HG02610 (cell line): Measurements from ENCODE around the gene CXCL13.
"Not testable (repeated sequence)": the region's sequence is repeated elsewhere in the genome, so short reads cannot be mapped to it uniquely, and the experiment has no call there.

ENCODE experiments used
- ATAC-seq: cut with Tn5 transposase; IDR thresholded peaks from one replicate; pipeline ENCODE4 v1.9.1; 2021; ENCODE audit warnings: mild to moderate bottlenecking, moderate library complexity; ENCODE audit not compliant: unreplicated experiment

Gene CXCL13

GRCh38 chr4:77605210-77605902, at the start of gene CXCL13:
TSS of gene CXCL13 (plus strand) at chr4:77605820. CDS start at chr4:77605866, 46 bp downstream.
- no peak for ATAC-seq

GRCh38 chr4:77560170-77560569, 45.5 kb upstream of the CXCL13 start:
- ATAC-seq, result no peak

- ATAC-seq, result not testable (repeated sequence)
Observed at GRCh38 chr4:77561720-77562119, 43.9 kb upstream of the CXCL13 start.

- no peak for ATAC-seq
Observed at GRCh38 chr4:77564231-77564630, 41.4 kb upstream of the CXCL13 start.

GRCh38 chr4:77566148-77566547, 39.5 kb upstream of the CXCL13 start:
- ATAC-seq, result no peak

- no peak for ATAC-seq
Observed at GRCh38 chr4:77567549-77567948, 38.1 kb upstream of the CXCL13 start.

GRCh38 chr4:77570508-77571214, 35.0 kb upstream of the CXCL13 start:
- ATAC-seq, result not testable (repeated sequence)

GRCh38 chr4:77576351-77576750, 29.3 kb upstream of the CXCL13 start:
- no peak for ATAC-seq

- no peak for ATAC-seq
Observed at GRCh38 chr4:77578145-77578544, 27.5 kb upstream of the CXCL13 start.

- no peak for ATAC-seq
Observed at GRCh38 chr4:77579406-77580076, 26.1 kb upstream of the CXCL13 start.

GRCh38 chr4:77581724-77582123, 23.9 kb upstream of the CXCL13 start:
- peak; percentile 56 for ATAC-seq

GRCh38 chr4:77582156-77582555, 23.5 kb upstream of the CXCL13 start:
- ATAC-seq, result no peak

GRCh38 chr4:77582711-77583110, 22.9 kb upstream of the CXCL13 start:
- no peak for ATAC-seq

- ATAC-seq, result peak; percentile 99
Observed at GRCh38 chr4:77586951-77587383, 18.7 kb upstream of the CXCL13 start.

- ATAC-seq, result no peak
Observed at GRCh38 chr4:77590482-77590881, 15.1 kb upstream of the CXCL13 start.

GRCh38 chr4:77591532-77591931, 14.1 kb upstream of the CXCL13 start:
- ATAC-seq, result no peak

- ATAC-seq, result no peak
Observed at GRCh38 chr4:77593101-77593500, 12.5 kb upstream of the CXCL13 start.

GRCh38 chr4:77593993-77594392, 11.6 kb upstream of the CXCL13 start:
- ATAC-seq, result no peak

GRCh38 chr4:77595364-77595973, 10.2 kb upstream of the CXCL13 start:
- ATAC-seq, result peak; percentile 65

GRCh38 chr4:77599378-77599777, 6.2 kb upstream of the CXCL13 start:
- peak; percentile 30 for ATAC-seq
